Hepatocyte (in vitro differentiated cells): ENCODE measurements around the gene WDR45.

Experiments used
- CTCF ChIP-seq: fragments of 200-600 bp; sonication (generic); IDR thresholded peaks from 2 replicates; pipeline ENCODE4 v1.5.1; 2016; ENCODE audit warnings: antibody characterized with exemption, mild to moderate bottlenecking; ENCODE audit not compliant: poor library complexity
- EZH2 ChIP-seq: fragments of 200-600 bp; sonication (generic); IDR thresholded peaks from 2 replicates; pipeline ENCODE4 v1.6.1; 2016; ENCODE audit warnings: antibody characterized with exemption, mild to moderate bottlenecking, borderline replicate concordance
- EZH2phosphoT487 ChIP-seq: fragments of 200-600 bp; sonication (generic); IDR thresholded peaks from one replicate; pipeline ENCODE4 v1.6.1; 2018; ENCODE audit warnings: antibody characterized with exemption, mild to moderate bottlenecking, low read depth, moderate library complexity; ENCODE audit not compliant: unreplicated experiment, severe bottlenecking

GRCh38 chrX:49073601-49074575 lies 5.8 kb downstream of the WDR45 start, which contains the start of gene PRAF2:
- TF ChIP-seq CTCF: no peak
- no peak for TF ChIP-seq EZH2phosphoT487
- TF ChIP-seq EZH2: no peak
